Gastrocnemius medialis (tissue), 4 donors: ENCODE data around the gene RPRD1A. TPM values are rescaled to one million over a fixed set of nuclear protein-coding genes. Genes with fewer than 3 reads are reported as not detected.
"Not testable (repeated sequence)": the region's sequence is repeated elsewhere in the genome, so short reads cannot be mapped to it uniquely, and the experiment has no call there.

Experiments
- ATAC-seq, 2 donors: fragments of 150-250 bp; one replicate each; pipeline ENCODE4 v1.9.1; 2016
- DNase-seq, 2 donors: peaks; one replicate each; pipeline ENCODE4 v3.0.0-alpha.2; 2019
- H3K27ac ChIP-seq, 4 donors: fragments of 200-600 bp; sonication (generic); 1 replicate in 1 of 4; 2 replicates in 3 of 4; pipeline ENCODE4 v1.5.1; 2016 to 2018; ENCODE audit warnings: mild to moderate bottlenecking in 2 of 4, moderate library complexity in 1 of 4
- H3K27me3 ChIP-seq, 3 donors: fragments of 200-600 bp; sonication (generic) in 2 of 3; 1 replicate in 1 of 3; 2 replicates in 2 of 3; pipeline versions ENCODE4 v1.5.1 to v1.6.0; 2016 to 2019; ENCODE audit warnings: mild to moderate bottlenecking in 1 of 3, moderate library complexity in 1 of 3
- H3K36me3 ChIP-seq, 2 donors: fragments of 200-600 bp; sonication (generic) in 1 of 2; one replicate each; pipeline ENCODE4 v1.5.1; 2017 to 2018
- H3K4me1 ChIP-seq, 2 donors: fragments of 200-600 bp; sonication (generic) in 1 of 2; one replicate each; pipeline ENCODE4 v1.5.1; 2016 to 2017; ENCODE audit warnings: mild to moderate bottlenecking in 2 of 2
- H3K4me3 ChIP-seq, 4 donors: fragments of 200-600 bp; sonication (generic) in 3 of 4; 1 replicate in 1 of 4; 2 replicates in 3 of 4; pipeline ENCODE4 v1.5.1; 2016 to 2019; ENCODE audit warnings: mild to moderate bottlenecking in 2 of 4
- H3K9me3 ChIP-seq, 3 donors: fragments of 200-600 bp; sonication (generic) in 2 of 3; 1 replicate in 1 of 3; 2 replicates in 2 of 3; pipeline ENCODE4 v1.5.1; 2016 to 2019
- CTCF ChIP-seq, 5 experiments: fragments of 450-650 bp in 3 of 5; fragments of 200-600 bp in 2 of 5; sonication (generic) in 2 of 5; IDR thresholded peaks in 4 of 5; conservative IDR thresholded peaks in 1 of 5; 1 replicate in 4 of 5; 2 replicates in 1 of 5; pipeline ENCODE4 v1.5.1; 2016 to 2019; ENCODE audit warnings: antibody characterized with exemption in 5 of 5, mild to moderate bottlenecking in 3 of 5, moderate library complexity in 3 of 5
- POLR2A ChIP-seq, 2 donors: fragments of 450-650 bp; IDR thresholded peaks; one replicate each; pipeline ENCODE4 v1.6.1; 2017; ENCODE audit warnings: antibody characterized with exemption in 2 of 2, mild to moderate bottlenecking in 2 of 2, moderate library complexity in 2 of 2
- in situ Hi-C, 4 donors: fragments of 200-750 bp; cut with MboI; loops; one replicate each; pipeline versions ENCODE4 v1.15.0 to v1.8.0; 2017; ENCODE audit warnings: low sequenced_read_pairs in 4 of 4
- intact Hi-C: fragments of 100-400 bp; cut with DNase I; formaldehyde crosslinking; loops from one replicate; pipeline ENCODE4 v1.15.1; 2023; ENCODE audit warnings: low total_unique reads
- total RNA-seq, 4 donors: library from RNA; depleted of rRNA; stranded (reverse); fragments of >200 nt; gene quantifications; one replicate each; pipeline versions ENCODE4 v1.1.0 to v1.2.3, GENCODE V29; 2016

RPRD1A gene
- total RNA-seq, 4 donors from 2014 or later: 59.6 to 63.8 (median 61.8) TPM

- no peaks in the 10 kb centered on the region for H3K27me3 ChIP-seq
- DNase-seq (no peak), ATAC-seq (no peak)
- TF ChIP-seq POLR2A (IDR thresholded peaks at IDR 0.05) (no peak), CTCF (IDR thresholded peaks at IDR 0.05 in 4 of 5, conservative IDR thresholded peaks at IDR 0.05 in 1 of 5) (no peak)
- intact Hi-C loops: no loop called here
- in situ Hi-C loops: no loop called here
- peaks cover 6 to 18% of the 10 kb centered on the region in 2 donors for H3K36me3 ChIP-seq
- no peak overlapping the region for H3K27ac ChIP-seq
- H3K4me3 ChIP-seq: no peak overlapping the region
- peaks cover 7 to 11% of the 10 kb centered on the region in 2 donors for H3K4me1 ChIP-seq
- no peaks in the 10 kb centered on the region for H3K9me3 ChIP-seq
Observed at GRCh38 chr18:36031903-36032302, 35.5 kb downstream of the RPRD1A start.

- H3K4me1 ChIP-seq: peaks cover 7 to 11% of the 10 kb centered on the region in 2 donors
- ATAC-seq (no peak), DNase-seq (no peak)
- no peak overlapping the region for H3K4me3 ChIP-seq
- H3K27me3 ChIP-seq: no peaks in the 10 kb centered on the region
- intact Hi-C loops (no loop called here), in situ Hi-C loops (no loop called here)
- H3K36me3 ChIP-seq: peaks cover 6 to 23% of the 10 kb centered on the region in 2 donors
- H3K27ac ChIP-seq: no peak overlapping the region
- H3K9me3 ChIP-seq: no peaks in the 10 kb centered on the region
- TF ChIP-seq POLR2A (IDR thresholded peaks at IDR 0.05) (no peak), CTCF (IDR thresholded peaks at IDR 0.05 in 4 of 5, conservative IDR thresholded peaks at IDR 0.05 in 1 of 5) (no peak)
Observed at GRCh38 chr18:36031407-36031806, 36.0 kb downstream of the RPRD1A start.

- ATAC-seq: no peak
- H3K36me3 ChIP-seq: peaks cover 6 to 39% of the 10 kb centered on the region in 2 donors
- intact Hi-C loops: no loop called here
Observed at GRCh38 chr18:36028859-36029258, 38.5 kb downstream of the RPRD1A start.

GRCh38 chr18:36025025-36025424 lies 42.3 kb downstream of the RPRD1A start:
- Histone ChIP-seq H3K4me1 (no peaks in the 10 kb centered on the region), H3K9me3 (no peaks in the 10 kb centered on the region), H3K27ac (no peak overlapping the region), H3K36me3 (peaks cover 6 to 30% of the 10 kb centered on the region in 2 donors), H3K4me3 (no peak overlapping the region), H3K27me3 (no peaks in the 10 kb centered on the region)
- no peak for DNase-seq
- TF ChIP-seq POLR2A (IDR thresholded peaks at IDR 0.05): no peak
- TF ChIP-seq CTCF (IDR thresholded peaks at IDR 0.05 in 4 of 5, conservative IDR thresholded peaks at IDR 0.05 in 1 of 5): no peak
- ATAC-seq: no peak
- intact Hi-C loops (no loop called here), in situ Hi-C loops (loop anchor here in 1 of 4 donors (10.0 kb wide), 1 partner anchor 260 kb away; no protein-coding TSS in a partner anchor)

More at GRCh38 chr18:36028859-36029258, 38.5 kb downstream of the RPRD1A start:
- Histone ChIP-seq H3K4me1 (no peaks in the 10 kb centered on the region), H3K4me3 (no peak overlapping the region), H3K27ac (no peak overlapping the region), H3K27me3 (no peaks in the 10 kb centered on the region), H3K9me3 (no peaks in the 10 kb centered on the region)
- TF ChIP-seq POLR2A (IDR thresholded peaks at IDR 0.05) (no peak), CTCF (IDR thresholded peaks at IDR 0.05 in 4 of 5, conservative IDR thresholded peaks at IDR 0.05 in 1 of 5) (no peak)
- in situ Hi-C loops: loop anchor here in 1 of 4 donors (10.0 kb wide), 1 partner anchor 256 kb away; no protein-coding TSS in a partner anchor
- no peak for DNase-seq

- H3K27me3 ChIP-seq, H3K9me3 ChIP-seq, H3K4me1 ChIP-seq, H3K4me3 ChIP-seq, ATAC-seq, DNase-seq, H3K27ac ChIP-seq, intact Hi-C loops: not testable (repeated sequence)
- H3K36me3 ChIP-seq: peaks cover 6 to 25% of the 10 kb centered on the region in 2 donors
- in situ Hi-C loops: loop anchor here in 3 of 4 donors (5.0 to 10.0 kb wide), 3 partner anchors 258 to 268 kb away; no protein-coding TSS in a partner anchor
Observed at GRCh38 chr18:36024241-36024640, 43.1 kb downstream of the RPRD1A start.
